GM12874 (cell line): ENCODE data around the gene ZNF302.

Experiments used
- CTCF ChIP-seq: IDR thresholded peaks from 2 replicates; pipeline ENCODE4 v1.5.1; 2011; ENCODE audit warnings: low read depth, mild to moderate bottlenecking, control low read depth, low read length, moderate library complexity; ENCODE audit not compliant: insufficient read depth

Gene ZNF302

GRCh38 chr19:34675919-34676318 lies 1.6 kb upstream of the ZNF302 start:
- TF ChIP-seq CTCF = no peak

- TF ChIP-seq CTCF = no peak
Measured at GRCh38 chr19:34676697-34677385, 637 bp upstream of the ZNF302 start, which contains the start of gene SCGB2B2. Gene SCGB2B2 (minus strand): TSS chr19:34677159. CDS start chr19:34594563, 82,596 bp downstream.

GRCh38 chr19:34678085-34678412 lies 571 bp downstream of the ZNF302 start:
- TF ChIP-seq CTCF = no peak

DNA sequence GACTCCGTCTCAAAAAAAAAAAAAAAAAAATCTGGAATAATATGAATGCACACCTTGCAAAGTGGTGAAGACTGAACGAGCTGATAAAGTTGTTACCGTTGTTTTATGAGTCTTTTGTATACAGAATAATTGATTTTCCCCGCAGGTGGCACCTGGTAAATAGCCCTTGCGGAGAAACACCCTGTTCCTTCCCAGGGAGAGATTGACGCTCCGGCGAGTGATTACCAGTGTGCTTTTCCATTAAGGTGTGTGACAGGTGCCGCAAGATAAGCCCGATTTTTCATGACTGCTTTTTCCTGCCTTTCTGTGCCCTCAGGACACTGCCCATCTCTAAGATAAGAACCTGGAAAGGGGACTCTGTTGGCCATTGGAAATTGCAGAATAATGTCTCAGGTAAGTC lies 943 bp downstream of the ZNF302 start:
- TF ChIP-seq CTCF = no peak

DNA sequence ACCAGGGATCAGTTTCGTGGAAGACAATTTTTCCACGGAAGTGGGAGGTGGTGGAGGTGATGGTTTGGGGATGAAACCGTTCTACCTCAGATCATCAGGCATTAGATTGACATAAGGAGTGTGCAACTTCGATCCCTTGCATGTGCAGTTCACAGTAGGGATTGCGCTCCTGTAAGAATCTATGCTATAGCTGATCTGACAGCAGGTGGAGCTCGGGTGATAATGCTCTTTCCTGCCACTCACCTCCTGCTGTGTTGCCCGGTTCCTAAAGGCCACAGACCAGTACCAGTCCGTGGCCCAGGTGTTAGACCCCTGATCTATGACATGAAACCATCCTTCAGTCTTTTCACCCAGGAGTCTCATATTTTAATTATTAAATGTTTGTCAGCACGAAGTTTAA lies 4.0 kb downstream of the ZNF302 start:
- no peak for TF ChIP-seq CTCF

DNA sequence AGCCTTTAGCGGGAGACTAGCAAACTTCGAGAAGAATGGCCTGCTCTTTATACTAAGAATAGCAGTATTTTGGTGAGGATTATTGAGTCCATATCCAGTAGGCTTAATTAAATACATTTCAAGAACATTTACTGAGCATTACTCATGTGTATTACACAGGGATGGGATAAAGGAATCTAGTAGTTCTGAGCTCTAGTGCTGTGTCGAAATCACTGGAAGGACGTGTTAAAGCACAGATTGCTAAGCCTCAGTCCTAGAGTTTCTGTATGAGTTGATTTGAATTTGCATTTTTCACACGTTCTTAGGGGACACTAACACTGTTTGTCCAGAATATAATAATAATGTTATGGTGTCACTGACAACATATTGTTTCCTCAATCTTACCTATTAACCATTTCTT lies 9.0 kb downstream of the ZNF302 start:
- TF ChIP-seq CTCF = no peak

- no peak for TF ChIP-seq CTCF
Measured at GRCh38 chr19:34687348-34687747, 9.9 kb downstream of the ZNF302 start.
